Ishikawa (cell line): ENCODE data around the gene FMOD.

Experiments used
- CEBPB ChIP-seq: IDR thresholded peaks from 2 replicates; pipeline ENCODE4 v1.6.1; 2012
- EGR1 ChIP-seq: IDR thresholded peaks from 2 replicates; pipeline ENCODE4 v1.6.1; 2012
- EP300 ChIP-seq: IDR thresholded peaks from 2 replicates; pipeline ENCODE4 v1.6.1; 2012; ENCODE audit warnings: borderline replicate concordance
- TAF1 ChIP-seq: IDR thresholded peaks from 2 replicates; pipeline ENCODE4 v1.6.1; 2012; ENCODE audit warnings: low read depth, mild to moderate bottlenecking
- YY1 ChIP-seq: IDR thresholded peaks from 2 replicates; pipeline ENCODE4 v1.6.1; 2012; ENCODE audit warnings: low read depth
- ZBTB7A ChIP-seq: IDR thresholded peaks from 2 replicates; pipeline ENCODE4 v1.6.1; 2012; ENCODE audit warnings: low read depth
- TF ChIP-seq, protein P1 (sequence below): IDR thresholded peaks from 2 replicates; pipeline ENCODE4 v1.6.1; 2012
- TF ChIP-seq, protein P2 (sequence below): IDR thresholded peaks from 2 replicates; pipeline ENCODE4 v1.6.1; 2012; ENCODE audit warnings: low read depth, mild to moderate bottlenecking
- TF ChIP-seq, protein P3 (sequence below): IDR thresholded peaks from 2 replicates; pipeline ENCODE4 v1.6.1; 2012

DNA sequence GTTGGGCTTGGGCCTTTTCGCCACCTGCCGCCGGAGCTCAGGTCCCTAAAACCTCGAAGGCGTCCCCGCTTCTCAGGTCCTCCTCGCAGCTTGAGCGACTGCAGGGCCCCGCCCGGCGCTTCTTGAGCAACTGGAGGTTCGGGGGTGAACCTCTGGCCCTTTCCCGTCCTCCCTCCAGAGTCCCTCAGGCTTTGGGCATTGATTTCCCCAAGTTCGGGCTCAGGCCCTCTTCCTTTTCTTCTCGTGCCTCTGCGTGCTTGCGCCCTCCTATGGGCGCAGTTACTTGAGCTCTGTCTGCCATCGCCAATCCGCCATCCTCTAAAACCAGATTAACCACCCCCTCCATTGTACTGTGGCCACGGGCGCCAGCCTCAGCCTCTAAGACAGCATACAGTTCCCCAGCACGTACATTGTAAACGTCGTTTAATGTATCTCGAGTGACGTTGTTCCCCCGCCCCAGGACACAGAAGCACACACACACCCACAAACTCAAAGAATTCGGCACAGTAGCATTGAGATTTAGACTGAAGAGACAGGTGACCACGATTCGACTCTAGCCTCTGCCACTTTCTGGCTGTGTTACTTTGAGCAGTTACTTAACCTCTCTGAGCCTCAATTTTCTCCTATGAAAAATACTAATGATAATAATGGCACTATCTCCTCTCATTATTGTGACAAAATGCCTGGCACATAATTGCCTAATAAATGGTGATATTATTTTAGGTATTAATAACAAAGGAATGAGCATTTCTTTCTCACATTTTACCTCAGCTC lies 23.1 kb downstream of the FMOD start:
- no peak for TF ChIP-seq TAF1
- TF ChIP-seq, protein P1, sequence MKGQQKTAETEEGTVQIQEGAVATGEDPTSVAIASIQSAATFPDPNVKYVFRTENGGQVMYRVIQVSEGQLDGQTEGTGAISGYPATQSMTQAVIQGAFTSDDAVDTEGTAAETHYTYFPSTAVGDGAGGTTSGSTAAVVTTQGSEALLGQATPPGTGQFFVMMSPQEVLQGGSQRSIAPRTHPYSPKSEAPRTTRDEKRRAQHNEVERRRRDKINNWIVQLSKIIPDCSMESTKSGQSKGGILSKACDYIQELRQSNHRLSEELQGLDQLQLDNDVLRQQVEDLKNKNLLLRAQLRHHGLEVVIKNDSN, result no peak
- peak; percentile 57 for TF ChIP-seq YY1
- TF ChIP-seq, protein P2, sequence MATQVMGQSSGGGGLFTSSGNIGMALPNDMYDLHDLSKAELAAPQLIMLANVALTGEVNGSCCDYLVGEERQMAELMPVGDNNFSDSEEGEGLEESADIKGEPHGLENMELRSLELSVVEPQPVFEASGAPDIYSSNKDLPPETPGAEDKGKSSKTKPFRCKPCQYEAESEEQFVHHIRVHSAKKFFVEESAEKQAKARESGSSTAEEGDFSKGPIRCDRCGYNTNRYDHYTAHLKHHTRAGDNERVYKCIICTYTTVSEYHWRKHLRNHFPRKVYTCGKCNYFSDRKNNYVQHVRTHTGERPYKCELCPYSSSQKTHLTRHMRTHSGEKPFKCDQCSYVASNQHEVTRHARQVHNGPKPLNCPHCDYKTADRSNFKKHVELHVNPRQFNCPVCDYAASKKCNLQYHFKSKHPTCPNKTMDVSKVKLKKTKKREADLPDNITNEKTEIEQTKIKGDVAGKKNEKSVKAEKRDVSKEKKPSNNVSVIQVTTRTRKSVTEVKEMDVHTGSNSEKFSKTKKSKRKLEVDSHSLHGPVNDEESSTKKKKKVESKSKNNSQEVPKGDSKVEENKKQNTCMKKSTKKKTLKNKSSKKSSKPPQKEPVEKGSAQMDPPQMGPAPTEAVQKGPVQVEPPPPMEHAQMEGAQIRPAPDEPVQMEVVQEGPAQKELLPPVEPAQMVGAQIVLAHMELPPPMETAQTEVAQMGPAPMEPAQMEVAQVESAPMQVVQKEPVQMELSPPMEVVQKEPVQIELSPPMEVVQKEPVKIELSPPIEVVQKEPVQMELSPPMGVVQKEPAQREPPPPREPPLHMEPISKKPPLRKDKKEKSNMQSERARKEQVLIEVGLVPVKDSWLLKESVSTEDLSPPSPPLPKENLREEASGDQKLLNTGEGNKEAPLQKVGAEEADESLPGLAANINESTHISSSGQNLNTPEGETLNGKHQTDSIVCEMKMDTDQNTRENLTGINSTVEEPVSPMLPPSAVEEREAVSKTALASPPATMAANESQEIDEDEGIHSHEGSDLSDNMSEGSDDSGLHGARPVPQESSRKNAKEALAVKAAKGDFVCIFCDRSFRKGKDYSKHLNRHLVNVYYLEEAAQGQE, result no peak; the same call in 1 of the 2 replicates
- no peak for TF ChIP-seq EP300
- no peak for TF ChIP-seq CEBPB
- TF ChIP-seq EGR1, result no peak
- no peak for TF ChIP-seq ZBTB7A
- TF ChIP-seq, protein P3, sequence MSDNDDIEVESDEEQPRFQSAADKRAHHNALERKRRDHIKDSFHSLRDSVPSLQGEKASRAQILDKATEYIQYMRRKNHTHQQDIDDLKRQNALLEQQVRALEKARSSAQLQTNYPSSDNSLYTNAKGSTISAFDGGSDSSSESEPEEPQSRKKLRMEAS, result peak; percentile 10; the same call in 1 of the 2 replicates
